K562 (cell line): ENCODE measurements around the gene POU2AF2. TPM values are rescaled to one million over a fixed set of nuclear protein-coding genes. Genes with fewer than 3 reads are reported as not detected.

Experiments used
- ATAC-seq: fragments of 200-7000 bp; cut with Tn5 transposase; 3 replicates; pipeline ENCODE4 v1.9.1; 2020; ENCODE audit warnings: moderate library complexity
- BruUV-seq: library from RNA; stranded (reverse); fragments of 400-500 nt; replicated peaks from 2 replicates; lab custom pipeline; 2021; lab: Mats Ljungman, UMichigan
- CTCF ChIA-PET: fragments of 300-600 bp; formaldehyde crosslinking; extraction: SDS; loops from one replicate; lab custom pipeline; 2021; ENCODE audit warnings: low intra/inter-chr PET ratio; lab: Yijun Ruan, JAX
- POLR2A ChIA-PET: fragments of 300-600, 350-650 bp; sonication (Branson Sonifier 250); formaldehyde crosslinking; extraction: SDS; loops from one replicate; lab custom pipeline; 2021; ENCODE audit warnings: antibody characterized with exemption, inconsistent platforms; lab: Yijun Ruan, JAX
- DNase-seq, 4 experiments: peaks; one replicate each; pipeline versions ENCODE4 v3.0.0 to v3.0.0-alpha.2; 2011 to 2018; ENCODE audit warnings: low spot score in 3 of 4, mixed read lengths in 3 of 4; ENCODE audit errors: extremely low read depth in 1 of 4
- FAIRE-seq: peaks from 2 replicates; lab custom pipeline; 2011; peaks lifted over from hg19 to GRCh38; lab: Jason Lieb, UNC
- H2AFZ ChIP-seq: 2 replicates; pipeline ENCODE4 v1.6.0; 2011; ENCODE audit warnings: low read depth, low read length, control low read depth, inconsistent platforms
- H3K27ac ChIP-seq: fragments of 200-600 bp; 3 replicates; pipeline ENCODE4 v1.8.0; 2011; ENCODE audit warnings: low read depth, mild to moderate bottlenecking, control low read depth, inconsistent platforms, low read length, moderate library complexity, mixed read lengths; ENCODE audit errors: extremely low read depth
- H3K27me3 ChIP-seq, 2 experiments: fragments of 300-600 bp in 1 of 2; 2 replicates in 1 of 2; 3 replicates in 1 of 2; pipeline versions ENCODE4 v1.6.0 to v1.8.0; 2011; ENCODE audit warnings: inconsistent platforms in 2 of 2, low read length in 2 of 2, mild to moderate bottlenecking in 1 of 2, mixed read lengths in 1 of 2, moderate library complexity in 1 of 2; ENCODE audit not compliant: control insufficient read depth in 2 of 2, insufficient read depth in 2 of 2
- H3K36me3 ChIP-seq: fragments of 300-600 bp; 3 replicates; pipeline ENCODE4 v1.8.0; 2011; ENCODE audit warnings: mild to moderate bottlenecking, low read length, inconsistent platforms; ENCODE audit not compliant: control insufficient read depth, insufficient read depth
- H3K4me1 ChIP-seq, 2 experiments: fragments of 200-600 bp in 1 of 2; replicated peaks in 1 of 2; 2 replicates in 1 of 2; 3 replicates in 1 of 2; pipeline versions ENCODE4 v1.5.1 to v1.8.0; 2011; ENCODE audit warnings: inconsistent platforms in 2 of 2, low read length in 2 of 2, mild to moderate bottlenecking in 1 of 2, mixed read lengths in 1 of 2, moderate library complexity in 1 of 2; ENCODE audit not compliant: control insufficient read depth in 2 of 2, insufficient read depth in 2 of 2
- H3K4me2 ChIP-seq: 2 replicates; pipeline ENCODE4 v1.6.1; 2011; ENCODE audit warnings: low read length, control low read depth, inconsistent platforms, mixed read lengths; ENCODE audit not compliant: insufficient read depth
- H3K4me3 ChIP-seq: fragments of 200-600 bp; sonication (generic), shearing (Covaris generic); 2 replicates; pipeline ENCODE4 v1.5.1; 2016; ENCODE audit warnings: control low read depth, inconsistent platforms
- H3K79me2 ChIP-seq: fragments of 200-600 bp; 3 replicates; pipeline ENCODE4 v1.8.0; 2011; ENCODE audit warnings: low read length, inconsistent platforms; ENCODE audit not compliant: control insufficient read depth, insufficient read depth
- H3K9ac ChIP-seq, 2 experiments: 2 replicates each; pipeline versions ENCODE4 v1.6.0 to v1.6.1; 2011; ENCODE audit warnings: low read depth in 2 of 2, low read length in 2 of 2, control low read depth in 1 of 2, inconsistent platforms in 1 of 2, mild to moderate bottlenecking in 1 of 2, mixed read lengths in 1 of 2; ENCODE audit not compliant: insufficient read depth in 1 of 2
- H3K9me1 ChIP-seq: one replicate; pipeline ENCODE4 v1.6.0; 2011; ENCODE audit warnings: inconsistent platforms, mild to moderate bottlenecking, low read length, moderate library complexity; ENCODE audit not compliant: control insufficient read depth, insufficient read depth
- H3K9me3 ChIP-seq: replicated peaks from 2 replicates; pipeline ENCODE4 v1.5.1; 2011; ENCODE audit warnings: low read depth, low read length, inconsistent platforms; ENCODE audit not compliant: control insufficient read depth, insufficient read depth
- H4K20me1 ChIP-seq: replicated peaks from 2 replicates; pipeline ENCODE4 v1.6.1; 2011; ENCODE audit warnings: low read length, inconsistent platforms, mixed read lengths; ENCODE audit not compliant: control insufficient read depth, insufficient read depth
- ATF7 ChIP-seq: fragments of 450-650 bp; IDR thresholded peaks from 2 replicates; pipeline ENCODE4 v1.7.1; 2014; ENCODE audit warnings: mild to moderate bottlenecking, moderate library complexity
- CBX5 ChIP-seq: IDR thresholded peaks from 2 replicates; pipeline ENCODE4 v1.6.1; 2014; ENCODE audit warnings: low read depth, borderline replicate concordance
- HDAC6 ChIP-seq: IDR thresholded peaks from 2 replicates; pipeline ENCODE4 v1.6.1; 2012; ENCODE audit warnings: low read depth, mild to moderate bottlenecking, control low read depth, inconsistent platforms, low read length, moderate library complexity
- ILF3 ChIP-seq: fragments of 450-650 bp; IDR thresholded peaks from 2 replicates; pipeline ENCODE4 v1.6.1; 2018; ENCODE audit warnings: antibody characterized with exemption, mild to moderate bottlenecking, moderate library complexity, borderline replicate concordance
- RBM25 ChIP-seq: fragments of 200-400 bp; formaldehyde crosslinking; IDR thresholded peaks from 2 replicates; pipeline ENCODE4 v1.6.1; 2018; ENCODE audit warnings: low read length, low read depth, moderate library complexity; ENCODE audit not compliant: severe bottlenecking
- RBM34 ChIP-seq: fragments of 200-400 bp; formaldehyde crosslinking; IDR thresholded peaks from 2 replicates; pipeline ENCODE4 v1.6.1; 2018; ENCODE audit warnings: low read length, borderline replicate concordance; ENCODE audit not compliant: insufficient read depth
- SAFB2 ChIP-seq: fragments of 200-400 bp; formaldehyde crosslinking; IDR thresholded peaks from 2 replicates; pipeline ENCODE4 v1.6.1; 2018; ENCODE audit warnings: borderline replicate concordance, low read length, low read depth, moderate library complexity; ENCODE audit not compliant: severe bottlenecking
- WGBS: fragments of 100-300 bp; shearing (Covaris generic); methylation state at CpG from one replicate; pipeline ENCODE4 v1.1.6; 2016; ENCODE audit warnings: low coverage, mixed read lengths; ENCODE audit not compliant: insufficient coverage; ENCODE audit errors: missing lambda C conversion rate; 5-methylcytosine and 5-hydroxymethylcytosine counted together
- in situ Hi-C: fragments of 300-500 bp; cut with MboI; formaldehyde crosslinking; loops from 4 replicates; pipeline ENCODE4 v1.15.0; 2018; ENCODE audit warnings: inconsistent platforms, mixed read lengths
- intact Hi-C: fragments of 100-400 bp; cut with micrococcal nuclease; formaldehyde crosslinking; loops from 2 replicates; pipeline ENCODE4 v1.14.2; 2022
- polyA plus RNA-seq, 8 experiments: library from polyadenylated mRNA; depleted of rRNA in 4 of 8; stranded (reverse) in 5 of 8; unstranded in 3 of 8; fragments of >200 nt; fragmentation: Nextera tagmentation in 2 of 8; fragmentation: Illumina TruSeq in 1 of 8; extraction: Ambion mirVana in 2 of 8; extraction: Trizol in 1 of 8; gene quantifications; 2 replicates each; pipeline versions ENCODE4 v1.2.1 to v1.2.3, GENCODE V29; 2011 to 2014; ENCODE audit warnings: inconsistent platforms in 1 of 8, missing spikeins in 1 of 8
- total RNA-seq, 7 experiments: library from RNA; depleted of rRNA in 6 of 7; stranded (reverse); fragments of >200 nt in 6 of 7; fragmentation: Illumina TruSeq in 2 of 7; extraction: Trizol in 2 of 7; gene quantifications; 2 replicates each; pipeline versions ENCODE4 v1.2.1 to v1.2.3, GENCODE V29; 2011 to 2021; ENCODE audit warnings: low replicate concordance in 1 of 7
- TF ChIP-seq, protein P1 (sequence below): sonication (generic); formaldehyde crosslinking; IDR thresholded peaks from 2 replicates; pipeline ENCODE4 v1.8.0; 2023; ENCODE audit warnings: mild to moderate bottlenecking, missing genetic modification reagents
- TF ChIP-seq, protein P2 (sequence below): fragments of 150-350 bp; IDR thresholded peaks from 2 replicates; pipeline ENCODE4 v1.6.1; 2014; ENCODE audit warnings: low read depth, mild to moderate bottlenecking, low read length, borderline replicate concordance
- TF ChIP-seq, protein P3 (sequence below): sonication (generic); formaldehyde crosslinking; IDR thresholded peaks from 2 replicates; pipeline ENCODE4 v1.5.0; 2020; ENCODE audit warnings: missing genetic modification reagents

Gene POU2AF2
- total and polyA plus RNA-seq, 9 of the 15 experiments (the other 6 are each of a cell fraction or from before 2014, with no cell fraction given), result not detected

DNA sequence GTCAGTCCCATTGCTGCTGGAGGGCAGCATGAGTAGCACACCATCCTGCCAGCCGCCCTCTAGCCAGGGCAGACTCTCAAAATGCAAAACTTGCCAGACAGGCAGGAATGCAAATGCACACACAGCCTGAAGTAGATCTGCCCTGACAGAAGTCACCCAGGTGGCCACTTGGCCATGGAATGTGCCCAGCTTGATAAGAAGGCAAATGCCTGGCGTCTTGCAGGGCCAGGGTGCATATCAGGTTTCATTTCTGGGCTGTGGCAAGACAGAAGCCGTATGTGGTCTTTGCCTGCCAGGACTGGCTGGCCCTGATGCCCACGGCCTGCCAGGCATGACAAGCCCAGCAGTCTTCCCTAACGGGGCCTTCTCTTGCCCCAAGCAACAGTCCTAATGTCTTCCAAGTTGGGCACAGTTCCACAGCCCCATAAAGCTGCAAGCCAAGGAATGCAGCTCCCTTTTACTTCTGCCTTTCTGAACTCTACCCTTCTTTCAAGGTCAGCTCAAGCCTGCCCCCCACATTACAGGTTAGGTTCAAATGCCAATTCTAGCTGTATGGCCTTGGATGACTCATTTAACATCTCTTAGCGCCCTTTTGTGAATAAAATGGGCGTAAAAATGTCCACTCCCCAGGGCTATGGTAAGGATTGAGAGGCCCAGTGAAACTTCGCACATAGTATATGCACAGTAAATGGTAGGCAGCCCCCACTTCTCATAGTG, 82.5 kb downstream of the POU2AF2 start:
- intact Hi-C loops, result no loop called here
- Histone ChIP-seq H3K9me3 (no peaks in the 10 kb centered on the region), H3K27me3 (no peaks in the 10 kb centered on the region), H2AFZ (no peak overlapping the region), H3K4me1 (no peaks in the 10 kb centered on the region), H3K9ac (no peak overlapping the region), H3K36me3 (no peaks in the 10 kb centered on the region), H3K79me2 (no peaks in the 10 kb centered on the region), H3K27ac (no peak overlapping the region), H3K9me1 (no peaks in the 10 kb centered on the region), H4K20me1 (no peaks in the 10 kb centered on the region), H3K4me2 (no peak overlapping the region), H3K4me3 (no peak overlapping the region)
- CTCF ChIA-PET, result no interaction called here
- no peak for DNase-seq
- in situ Hi-C loops, result no loop called here
- ATAC-seq, result no peak
- under 1% methylated on average over 8 of the region's 8 CpGs for WGBS
- no peak for FAIRE-seq
- POLR2A ChIA-PET, result interaction anchor here (0.9 kb wide), 1 partner anchor 9 kb away, joined by 3 read pairs; no protein-coding TSS in a partner anchor
- no TSS peak for BruUV-seq
- TF ChIP-seq RBM25 (no peak), RBM34 (no peak), CBX5 (no peak), ATF7 (no peak), ILF3 (no peak), HDAC6 (no peak), SAFB2 (no peak)
- TF ChIP-seq, protein P1, sequence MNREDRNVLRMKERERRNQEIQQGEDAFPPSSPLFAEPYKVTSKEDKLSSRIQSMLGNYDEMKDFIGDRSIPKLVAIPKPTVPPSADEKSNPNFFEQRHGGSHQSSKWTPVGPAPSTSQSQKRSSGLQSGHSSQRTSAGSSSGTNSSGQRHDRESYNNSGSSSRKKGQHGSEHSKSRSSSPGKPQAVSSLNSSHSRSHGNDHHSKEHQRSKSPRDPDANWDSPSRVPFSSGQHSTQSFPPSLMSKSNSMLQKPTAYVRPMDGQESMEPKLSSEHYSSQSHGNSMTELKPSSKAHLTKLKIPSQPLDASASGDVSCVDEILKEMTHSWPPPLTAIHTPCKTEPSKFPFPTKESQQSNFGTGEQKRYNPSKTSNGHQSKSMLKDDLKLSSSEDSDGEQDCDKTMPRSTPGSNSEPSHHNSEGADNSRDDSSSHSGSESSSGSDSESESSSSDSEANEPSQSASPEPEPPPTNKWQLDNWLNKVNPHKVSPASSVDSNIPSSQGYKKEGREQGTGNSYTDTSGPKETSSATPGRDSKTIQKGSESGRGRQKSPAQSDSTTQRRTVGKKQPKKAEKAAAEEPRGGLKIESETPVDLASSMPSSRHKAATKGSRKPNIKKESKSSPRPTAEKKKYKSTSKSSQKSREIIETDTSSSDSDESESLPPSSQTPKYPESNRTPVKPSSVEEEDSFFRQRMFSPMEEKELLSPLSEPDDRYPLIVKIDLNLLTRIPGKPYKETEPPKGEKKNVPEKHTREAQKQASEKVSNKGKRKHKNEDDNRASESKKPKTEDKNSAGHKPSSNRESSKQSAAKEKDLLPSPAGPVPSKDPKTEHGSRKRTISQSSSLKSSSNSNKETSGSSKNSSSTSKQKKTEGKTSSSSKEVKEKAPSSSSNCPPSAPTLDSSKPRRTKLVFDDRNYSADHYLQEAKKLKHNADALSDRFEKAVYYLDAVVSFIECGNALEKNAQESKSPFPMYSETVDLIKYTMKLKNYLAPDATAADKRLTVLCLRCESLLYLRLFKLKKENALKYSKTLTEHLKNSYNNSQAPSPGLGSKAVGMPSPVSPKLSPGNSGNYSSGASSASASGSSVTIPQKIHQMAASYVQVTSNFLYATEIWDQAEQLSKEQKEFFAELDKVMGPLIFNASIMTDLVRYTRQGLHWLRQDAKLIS (CRISPR knock-in tag), result no peak
- TF ChIP-seq, protein P2, sequence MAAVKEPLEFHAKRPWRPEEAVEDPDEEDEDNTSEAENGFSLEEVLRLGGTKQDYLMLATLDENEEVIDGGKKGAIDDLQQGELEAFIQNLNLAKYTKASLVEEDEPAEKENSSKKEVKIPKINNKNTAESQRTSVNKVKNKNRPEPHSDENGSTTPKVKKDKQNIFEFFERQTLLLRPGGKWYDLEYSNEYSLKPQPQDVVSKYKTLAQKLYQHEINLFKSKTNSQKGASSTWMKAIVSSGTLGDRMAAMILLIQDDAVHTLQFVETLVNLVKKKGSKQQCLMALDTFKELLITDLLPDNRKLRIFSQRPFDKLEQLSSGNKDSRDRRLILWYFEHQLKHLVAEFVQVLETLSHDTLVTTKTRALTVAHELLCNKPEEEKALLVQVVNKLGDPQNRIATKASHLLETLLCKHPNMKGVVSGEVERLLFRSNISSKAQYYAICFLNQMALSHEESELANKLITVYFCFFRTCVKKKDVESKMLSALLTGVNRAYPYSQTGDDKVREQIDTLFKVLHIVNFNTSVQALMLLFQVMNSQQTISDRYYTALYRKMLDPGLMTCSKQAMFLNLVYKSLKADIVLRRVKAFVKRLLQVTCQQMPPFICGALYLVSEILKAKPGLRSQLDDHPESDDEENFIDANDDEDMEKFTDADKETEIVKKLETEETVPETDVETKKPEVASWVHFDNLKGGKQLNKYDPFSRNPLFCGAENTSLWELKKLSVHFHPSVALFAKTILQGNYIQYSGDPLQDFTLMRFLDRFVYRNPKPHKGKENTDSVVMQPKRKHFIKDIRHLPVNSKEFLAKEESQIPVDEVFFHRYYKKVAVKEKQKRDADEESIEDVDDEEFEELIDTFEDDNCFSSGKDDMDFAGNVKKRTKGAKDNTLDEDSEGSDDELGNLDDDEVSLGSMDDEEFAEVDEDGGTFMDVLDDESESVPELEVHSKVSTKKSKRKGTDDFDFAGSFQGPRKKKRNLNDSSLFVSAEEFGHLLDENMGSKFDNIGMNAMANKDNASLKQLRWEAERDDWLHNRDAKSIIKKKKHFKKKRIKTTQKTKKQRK, result no peak
- TF ChIP-seq, protein P3, sequence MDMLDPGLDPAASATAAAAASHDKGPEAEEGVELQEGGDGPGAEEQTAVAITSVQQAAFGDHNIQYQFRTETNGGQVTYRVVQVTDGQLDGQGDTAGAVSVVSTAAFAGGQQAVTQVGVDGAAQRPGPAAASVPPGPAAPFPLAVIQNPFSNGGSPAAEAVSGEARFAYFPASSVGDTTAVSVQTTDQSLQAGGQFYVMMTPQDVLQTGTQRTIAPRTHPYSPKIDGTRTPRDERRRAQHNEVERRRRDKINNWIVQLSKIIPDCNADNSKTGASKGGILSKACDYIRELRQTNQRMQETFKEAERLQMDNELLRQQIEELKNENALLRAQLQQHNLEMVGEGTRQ (CRISPR knock-in tag), result no peak
